K562 (cell line): ENCODE results near the gene DTX1.

Experiments used
- CBX8 ChIP-seq: fragments of 200-600 bp; sonication (generic); IDR thresholded peaks from 2 replicates; pipeline ENCODE4 v1.6.1; 2012; ENCODE audit warnings: borderline replicate concordance, mixed run types, low read depth, mild to moderate bottlenecking, moderate library complexity, mixed read lengths, low read length, control low read depth, inconsistent platforms; ENCODE audit not compliant: poor library complexity, severe bottlenecking; ENCODE audit errors: extremely low read depth
- CREB1 ChIP-seq, 2 experiments: sonication (generic) in 1 of 2; formaldehyde crosslinking in 1 of 2; IDR thresholded peaks; 2 replicates each; pipeline versions ENCODE4 v1.6.1 to v1.8.0; 2012 to 2022; ENCODE audit warnings: inconsistent platforms in 1 of 2, mild to moderate bottlenecking in 1 of 2, missing genetic modification reagents in 1 of 2, moderate library complexity in 1 of 2
- ETV5 ChIP-seq: sonication (generic); formaldehyde crosslinking; IDR thresholded peaks from 2 replicates; pipeline ENCODE4 v1.4.0; 2020; ENCODE audit warnings: low read depth, mild to moderate bottlenecking, missing genetic modification reagents
- MAZ ChIP-seq, 2 experiments: fragments of 450-650 bp in 1 of 2; sonication (generic) in 1 of 2; formaldehyde crosslinking; IDR thresholded peaks in 1 of 2; conservative IDR thresholded peaks in 1 of 2; 2 replicates each; pipeline versions ENCODE4 v1.4.0 to v1.5.0; 2020; ENCODE audit warnings: mild to moderate bottlenecking in 1 of 2, missing genetic modification reagents in 1 of 2
- MYC ChIP-seq, 2 experiments: fragments of 250-450 bp in 1 of 2; sonication (Bioruptor Pico) in 1 of 2; IDR thresholded peaks; 2 replicates each; pipeline versions ENCODE4 v1.5.1 to v1.6.1; 2012 to 2021; ENCODE audit warnings: low read depth in 2 of 2, borderline replicate concordance in 1 of 2, improper control_type of control experiment in 1 of 2, low read length in 1 of 2, mild to moderate bottlenecking in 1 of 2, moderate library complexity in 1 of 2
- RAD21 ChIP-seq, 2 experiments: fragments of 250-450 bp in 1 of 2; fragments of 450-650 bp in 1 of 2; sonication (Bioruptor Pico) in 1 of 2; formaldehyde crosslinking in 1 of 2; IDR thresholded peaks in 1 of 2; conservative IDR thresholded peaks in 1 of 2; 2 replicates each; pipeline versions ENCODE4 v1.4.0 to v1.8.0; 2020 to 2022; ENCODE audit warnings: mild to moderate bottlenecking in 2 of 2, moderate library complexity in 1 of 2
- ZC3H11A ChIP-seq: IDR thresholded peaks from 2 replicates; pipeline ENCODE4 v1.6.1; 2012; ENCODE audit warnings: low read depth, low read length, improper control_type of control experiment
- ZNF79 ChIP-seq: fragments of 250-450 bp; sonication (Bioruptor Pico); IDR thresholded peaks from 2 replicates; pipeline ENCODE4 v1.4.0; 2020; ENCODE audit warnings: low read depth, mild to moderate bottlenecking, moderate library complexity
- TF ChIP-seq, protein P1 (sequence below): sonication (generic); formaldehyde crosslinking; IDR thresholded peaks from 2 replicates; pipeline ENCODE4 v1.8.1; 2023; ENCODE audit warnings: mild to moderate bottlenecking, missing genetic modification reagents
- TF ChIP-seq, protein P2 (sequence below), 3 experiments: IDR thresholded peaks in 2 of 3; conservative IDR thresholded peaks in 1 of 3; 2 replicates each; pipeline ENCODE4 v1.5.1; 2011 to 2012; ENCODE audit warnings: low read length in 3 of 3, mild to moderate bottlenecking in 3 of 3, control low read depth in 2 of 3, improper control_type of control experiment in 1 of 3, inconsistent platforms in 1 of 3, low read depth in 1 of 3, mixed read lengths in 1 of 3, moderate library complexity in 1 of 3; ENCODE audit not compliant: insufficient read depth in 2 of 3
- TF ChIP-seq, protein P3 (sequence below): fragments of 250-450 bp; sonication (Bioruptor Pico); IDR thresholded peaks from 2 replicates; pipeline ENCODE4 v1.5.0; 2022; ENCODE audit warnings: mild to moderate bottlenecking
- TF ChIP-seq, protein P4 (sequence below): fragments of 250-450 bp; sonication (Bioruptor Pico); IDR thresholded peaks from 2 replicates; pipeline ENCODE4 v1.8.0; 2022; ENCODE audit warnings: inconsistent platforms, mild to moderate bottlenecking, moderate library complexity, borderline replicate concordance

DNA sequence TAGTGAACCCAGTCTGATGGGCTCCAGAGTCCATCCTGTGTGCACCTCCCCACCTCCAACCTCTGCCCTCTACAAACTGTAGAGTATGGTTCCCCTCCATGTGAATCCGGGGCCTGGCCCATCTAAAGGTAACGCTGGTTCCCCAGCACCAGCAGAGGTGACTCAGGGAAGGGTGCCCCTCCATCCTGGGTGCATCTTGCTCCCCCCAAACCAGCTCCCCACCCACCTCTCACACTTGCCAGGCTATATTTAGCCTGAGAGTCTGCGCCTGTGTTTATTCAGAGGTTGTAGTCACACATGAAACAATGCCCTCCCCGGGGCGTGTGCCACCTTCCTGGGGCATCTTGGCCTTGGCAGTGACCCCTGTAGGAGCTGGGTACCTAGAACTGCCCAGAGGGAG, 52.8 kb downstream of the DTX1 start:
- TF ChIP-seq ZNF79 (CRISPR knock-in tag) (no peak), MAZ (CRISPR knock-in tag; conservative IDR thresholded peaks at IDR 0.05 in 1 of 2, IDR thresholded peaks at IDR 0.05 in 1 of 2) (no peak), CREB1 (IDR thresholded peaks at IDR 0.05) (no peak), CREB1 (CRISPR knock-in tag; IDR thresholded peaks at IDR 0.05) (no peak), MYC (IDR thresholded peaks at IDR 0.05; ENCODE audit: low read depth, low read length) (no peak), MYC (CRISPR knock-in tag; IDR thresholded peaks at IDR 0.05; ENCODE audit: borderline replicate concordance, low read depth) (no peak), CBX8 (no peak), ETV5 (CRISPR knock-in tag) (no peak), ZC3H11A (no peak), RAD21 (CRISPR knock-in tag; conservative IDR thresholded peaks at IDR 0.05 in 1 of 2, IDR thresholded peaks at IDR 0.05 in 1 of 2) (no peak)
- TF ChIP-seq, protein P1, sequence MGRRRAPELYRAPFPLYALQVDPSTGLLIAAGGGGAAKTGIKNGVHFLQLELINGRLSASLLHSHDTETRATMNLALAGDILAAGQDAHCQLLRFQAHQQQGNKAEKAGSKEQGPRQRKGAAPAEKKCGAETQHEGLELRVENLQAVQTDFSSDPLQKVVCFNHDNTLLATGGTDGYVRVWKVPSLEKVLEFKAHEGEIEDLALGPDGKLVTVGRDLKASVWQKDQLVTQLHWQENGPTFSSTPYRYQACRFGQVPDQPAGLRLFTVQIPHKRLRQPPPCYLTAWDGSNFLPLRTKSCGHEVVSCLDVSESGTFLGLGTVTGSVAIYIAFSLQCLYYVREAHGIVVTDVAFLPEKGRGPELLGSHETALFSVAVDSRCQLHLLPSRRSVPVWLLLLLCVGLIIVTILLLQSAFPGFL (CRISPR knock-in tag): no peak
- TF ChIP-seq, protein P2, sequence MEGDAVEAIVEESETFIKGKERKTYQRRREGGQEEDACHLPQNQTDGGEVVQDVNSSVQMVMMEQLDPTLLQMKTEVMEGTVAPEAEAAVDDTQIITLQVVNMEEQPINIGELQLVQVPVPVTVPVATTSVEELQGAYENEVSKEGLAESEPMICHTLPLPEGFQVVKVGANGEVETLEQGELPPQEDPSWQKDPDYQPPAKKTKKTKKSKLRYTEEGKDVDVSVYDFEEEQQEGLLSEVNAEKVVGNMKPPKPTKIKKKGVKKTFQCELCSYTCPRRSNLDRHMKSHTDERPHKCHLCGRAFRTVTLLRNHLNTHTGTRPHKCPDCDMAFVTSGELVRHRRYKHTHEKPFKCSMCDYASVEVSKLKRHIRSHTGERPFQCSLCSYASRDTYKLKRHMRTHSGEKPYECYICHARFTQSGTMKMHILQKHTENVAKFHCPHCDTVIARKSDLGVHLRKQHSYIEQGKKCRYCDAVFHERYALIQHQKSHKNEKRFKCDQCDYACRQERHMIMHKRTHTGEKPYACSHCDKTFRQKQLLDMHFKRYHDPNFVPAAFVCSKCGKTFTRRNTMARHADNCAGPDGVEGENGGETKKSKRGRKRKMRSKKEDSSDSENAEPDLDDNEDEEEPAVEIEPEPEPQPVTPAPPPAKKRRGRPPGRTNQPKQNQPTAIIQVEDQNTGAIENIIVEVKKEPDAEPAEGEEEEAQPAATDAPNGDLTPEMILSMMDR (IDR thresholded peaks at IDR 0.05 in 2 of 3, conservative IDR thresholded peaks at IDR 0.05 in 1 of 3; ENCODE audit: insufficient read depth in 2 of 3, low read depth in 1 of 3, low read length in 3 of 3): no peak
- TF ChIP-seq, protein P3, sequence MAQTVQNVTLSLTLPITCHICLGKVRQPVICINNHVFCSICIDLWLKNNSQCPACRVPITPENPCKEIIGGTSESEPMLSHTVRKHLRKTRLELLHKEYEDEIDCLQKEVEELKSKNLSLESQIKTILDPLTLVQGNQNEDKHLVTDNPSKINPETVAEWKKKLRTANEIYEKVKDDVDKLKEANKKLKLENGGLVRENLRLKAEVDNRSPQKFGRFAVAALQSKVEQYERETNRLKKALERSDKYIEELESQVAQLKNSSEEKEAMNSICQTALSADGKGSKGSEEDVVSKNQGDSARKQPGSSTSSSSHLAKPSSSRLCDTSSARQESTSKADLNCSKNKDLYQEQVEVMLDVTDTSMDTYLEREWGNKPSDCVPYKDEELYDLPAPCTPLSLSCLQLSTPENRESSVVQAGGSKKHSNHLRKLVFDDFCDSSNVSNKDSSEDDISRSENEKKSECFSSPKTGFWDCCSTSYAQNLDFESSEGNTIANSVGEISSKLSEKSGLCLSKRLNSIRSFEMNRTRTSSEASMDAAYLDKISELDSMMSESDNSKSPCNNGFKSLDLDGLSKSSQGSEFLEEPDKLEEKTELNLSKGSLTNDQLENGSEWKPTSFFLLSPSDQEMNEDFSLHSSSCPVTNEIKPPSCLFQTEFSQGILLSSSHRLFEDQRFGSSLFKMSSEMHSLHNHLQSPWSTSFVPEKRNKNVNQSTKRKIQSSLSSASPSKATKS (CRISPR knock-in tag): no peak
- TF ChIP-seq, protein P4, sequence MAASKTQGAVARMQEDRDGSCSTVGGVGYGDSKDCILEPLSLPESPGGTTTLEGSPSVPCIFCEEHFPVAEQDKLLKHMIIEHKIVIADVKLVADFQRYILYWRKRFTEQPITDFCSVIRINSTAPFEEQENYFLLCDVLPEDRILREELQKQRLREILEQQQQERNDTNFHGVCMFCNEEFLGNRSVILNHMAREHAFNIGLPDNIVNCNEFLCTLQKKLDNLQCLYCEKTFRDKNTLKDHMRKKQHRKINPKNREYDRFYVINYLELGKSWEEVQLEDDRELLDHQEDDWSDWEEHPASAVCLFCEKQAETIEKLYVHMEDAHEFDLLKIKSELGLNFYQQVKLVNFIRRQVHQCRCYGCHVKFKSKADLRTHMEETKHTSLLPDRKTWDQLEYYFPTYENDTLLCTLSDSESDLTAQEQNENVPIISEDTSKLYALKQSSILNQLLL (CRISPR knock-in tag): no peak
